ENCODE data around the gene SZRD1. TPM values are rescaled to one million over a fixed set of nuclear protein-coding genes. Genes with fewer than 3 reads are reported as not detected.
"Not testable (repeated sequence)": the region's sequence is repeated elsewhere in the genome, so short reads cannot be mapped to it uniquely, and the experiment has no call there.

SZRD1 gene
- total and polyA plus RNA-seq, 4 donors = 14.2 to 44.3 (median 25.0) TPM

DNA sequence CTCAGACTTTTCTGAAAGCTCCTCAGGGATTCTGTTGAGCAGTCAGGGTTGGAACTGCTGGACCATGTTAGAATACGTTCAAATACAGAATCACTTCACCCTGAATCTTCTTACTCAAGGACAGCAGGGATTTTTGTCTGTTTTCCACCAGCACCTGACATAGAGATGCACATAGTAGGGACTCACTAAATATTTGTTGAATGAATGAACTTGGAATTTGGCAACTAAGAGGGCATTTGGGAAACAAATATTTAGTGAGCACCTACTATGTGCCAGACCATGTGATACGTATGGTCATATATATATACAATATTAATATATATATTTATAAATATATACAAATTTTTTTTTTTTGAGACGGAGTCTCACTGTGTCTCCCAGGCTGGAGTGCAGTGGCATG lies 10.2 kb upstream of the SZRD1 start:
- Histone ChIP-seq H3K4me3 (ENCODE audit: low read depth in 1 of 3, low read length in 3 of 3) (no peak overlapping the region), H3K27ac (ENCODE audit: low read depth in 1 of 2, low read length in 2 of 2) (no peak overlapping the region), H3K9ac (ENCODE audit: low read depth in 1 of 2, low read length in 2 of 2) (no peak overlapping the region), H3K36me3 (ENCODE audit: control insufficient read depth in 4 of 4, insufficient read depth in 3 of 4, low read depth in 1 of 4, low read length in 3 of 4) (no peaks in the 10 kb centered on the region), H3K9me3 (ENCODE audit: control insufficient read depth in 4 of 4, low read length in 3 of 4) (no peaks in the 10 kb centered on the region), H3K27me3 (ENCODE audit: control insufficient read depth in 4 of 4, insufficient read depth in 4 of 4, low read length in 3 of 4) (no peaks in the 10 kb centered on the region), H3K4me1 (ENCODE audit: control insufficient read depth in 4 of 4, insufficient read depth in 4 of 4, low read length in 3 of 4) (peaks cover 0 to 5% (median 2%) of the 10 kb centered on the region in 4 donors)
- TF ChIP-seq, protein P1, sequence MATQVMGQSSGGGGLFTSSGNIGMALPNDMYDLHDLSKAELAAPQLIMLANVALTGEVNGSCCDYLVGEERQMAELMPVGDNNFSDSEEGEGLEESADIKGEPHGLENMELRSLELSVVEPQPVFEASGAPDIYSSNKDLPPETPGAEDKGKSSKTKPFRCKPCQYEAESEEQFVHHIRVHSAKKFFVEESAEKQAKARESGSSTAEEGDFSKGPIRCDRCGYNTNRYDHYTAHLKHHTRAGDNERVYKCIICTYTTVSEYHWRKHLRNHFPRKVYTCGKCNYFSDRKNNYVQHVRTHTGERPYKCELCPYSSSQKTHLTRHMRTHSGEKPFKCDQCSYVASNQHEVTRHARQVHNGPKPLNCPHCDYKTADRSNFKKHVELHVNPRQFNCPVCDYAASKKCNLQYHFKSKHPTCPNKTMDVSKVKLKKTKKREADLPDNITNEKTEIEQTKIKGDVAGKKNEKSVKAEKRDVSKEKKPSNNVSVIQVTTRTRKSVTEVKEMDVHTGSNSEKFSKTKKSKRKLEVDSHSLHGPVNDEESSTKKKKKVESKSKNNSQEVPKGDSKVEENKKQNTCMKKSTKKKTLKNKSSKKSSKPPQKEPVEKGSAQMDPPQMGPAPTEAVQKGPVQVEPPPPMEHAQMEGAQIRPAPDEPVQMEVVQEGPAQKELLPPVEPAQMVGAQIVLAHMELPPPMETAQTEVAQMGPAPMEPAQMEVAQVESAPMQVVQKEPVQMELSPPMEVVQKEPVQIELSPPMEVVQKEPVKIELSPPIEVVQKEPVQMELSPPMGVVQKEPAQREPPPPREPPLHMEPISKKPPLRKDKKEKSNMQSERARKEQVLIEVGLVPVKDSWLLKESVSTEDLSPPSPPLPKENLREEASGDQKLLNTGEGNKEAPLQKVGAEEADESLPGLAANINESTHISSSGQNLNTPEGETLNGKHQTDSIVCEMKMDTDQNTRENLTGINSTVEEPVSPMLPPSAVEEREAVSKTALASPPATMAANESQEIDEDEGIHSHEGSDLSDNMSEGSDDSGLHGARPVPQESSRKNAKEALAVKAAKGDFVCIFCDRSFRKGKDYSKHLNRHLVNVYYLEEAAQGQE (IDR thresholded peaks at IDR 0.05) = no peak
- TF ChIP-seq HNF4A (conservative IDR thresholded peaks at IDR 0.05) (no peak), HNF4G (IDR thresholded peaks at IDR 0.05) (no peak), GABPA (IDR thresholded peaks at IDR 0.05 in 1 of 2, conservative IDR thresholded peaks at IDR 0.05 in 1 of 2) (no peak), SP1 (IDR thresholded peaks at IDR 0.05) (no peak), FOXA2 (IDR thresholded peaks at IDR 0.05) (no peak), EGR1 (IDR thresholded peaks at IDR 0.05; ENCODE audit: low read depth in 2 of 2) (no peak), NR2F2 (IDR thresholded peaks at IDR 0.05) (no peak), TAF1 (conservative IDR thresholded peaks at IDR 0.05) (no peak), RAD21 (IDR thresholded peaks at IDR 0.05) (no peak), JUND (IDR thresholded peaks at IDR 0.05) (no peak), RXRA (IDR thresholded peaks at IDR 0.05) (no peak)
- TF ChIP-seq, protein P2, sequence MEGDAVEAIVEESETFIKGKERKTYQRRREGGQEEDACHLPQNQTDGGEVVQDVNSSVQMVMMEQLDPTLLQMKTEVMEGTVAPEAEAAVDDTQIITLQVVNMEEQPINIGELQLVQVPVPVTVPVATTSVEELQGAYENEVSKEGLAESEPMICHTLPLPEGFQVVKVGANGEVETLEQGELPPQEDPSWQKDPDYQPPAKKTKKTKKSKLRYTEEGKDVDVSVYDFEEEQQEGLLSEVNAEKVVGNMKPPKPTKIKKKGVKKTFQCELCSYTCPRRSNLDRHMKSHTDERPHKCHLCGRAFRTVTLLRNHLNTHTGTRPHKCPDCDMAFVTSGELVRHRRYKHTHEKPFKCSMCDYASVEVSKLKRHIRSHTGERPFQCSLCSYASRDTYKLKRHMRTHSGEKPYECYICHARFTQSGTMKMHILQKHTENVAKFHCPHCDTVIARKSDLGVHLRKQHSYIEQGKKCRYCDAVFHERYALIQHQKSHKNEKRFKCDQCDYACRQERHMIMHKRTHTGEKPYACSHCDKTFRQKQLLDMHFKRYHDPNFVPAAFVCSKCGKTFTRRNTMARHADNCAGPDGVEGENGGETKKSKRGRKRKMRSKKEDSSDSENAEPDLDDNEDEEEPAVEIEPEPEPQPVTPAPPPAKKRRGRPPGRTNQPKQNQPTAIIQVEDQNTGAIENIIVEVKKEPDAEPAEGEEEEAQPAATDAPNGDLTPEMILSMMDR (IDR thresholded peaks at IDR 0.05; ENCODE audit: low read depth, low read length, missing input control) = no peak
- TF ChIP-seq, protein P3, sequence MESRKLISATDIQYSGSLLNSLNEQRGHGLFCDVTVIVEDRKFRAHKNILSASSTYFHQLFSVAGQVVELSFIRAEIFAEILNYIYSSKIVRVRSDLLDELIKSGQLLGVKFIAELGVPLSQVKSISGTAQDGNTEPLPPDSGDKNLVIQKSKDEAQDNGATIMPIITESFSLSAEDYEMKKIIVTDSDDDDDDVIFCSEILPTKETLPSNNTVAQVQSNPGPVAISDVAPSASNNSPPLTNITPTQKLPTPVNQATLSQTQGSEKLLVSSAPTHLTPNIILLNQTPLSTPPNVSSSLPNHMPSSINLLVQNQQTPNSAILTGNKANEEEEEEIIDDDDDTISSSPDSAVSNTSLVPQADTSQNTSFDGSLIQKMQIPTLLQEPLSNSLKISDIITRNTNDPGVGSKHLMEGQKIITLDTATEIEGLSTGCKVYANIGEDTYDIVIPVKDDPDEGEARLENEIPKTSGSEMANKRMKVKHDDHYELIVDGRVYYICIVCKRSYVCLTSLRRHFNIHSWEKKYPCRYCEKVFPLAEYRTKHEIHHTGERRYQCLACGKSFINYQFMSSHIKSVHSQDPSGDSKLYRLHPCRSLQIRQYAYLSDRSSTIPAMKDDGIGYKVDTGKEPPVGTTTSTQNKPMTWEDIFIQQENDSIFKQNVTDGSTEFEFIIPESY (IDR thresholded peaks at IDR 0.05) = no peak
- TF ChIP-seq, protein P4, sequence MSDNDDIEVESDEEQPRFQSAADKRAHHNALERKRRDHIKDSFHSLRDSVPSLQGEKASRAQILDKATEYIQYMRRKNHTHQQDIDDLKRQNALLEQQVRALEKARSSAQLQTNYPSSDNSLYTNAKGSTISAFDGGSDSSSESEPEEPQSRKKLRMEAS (IDR thresholded peaks at IDR 0.05) = no peak
- WGBS = 89% methylated on average over 3 of the region's 3 CpGs
- no peak for DNase-seq (ENCODE audit: low spot score)

DNA sequence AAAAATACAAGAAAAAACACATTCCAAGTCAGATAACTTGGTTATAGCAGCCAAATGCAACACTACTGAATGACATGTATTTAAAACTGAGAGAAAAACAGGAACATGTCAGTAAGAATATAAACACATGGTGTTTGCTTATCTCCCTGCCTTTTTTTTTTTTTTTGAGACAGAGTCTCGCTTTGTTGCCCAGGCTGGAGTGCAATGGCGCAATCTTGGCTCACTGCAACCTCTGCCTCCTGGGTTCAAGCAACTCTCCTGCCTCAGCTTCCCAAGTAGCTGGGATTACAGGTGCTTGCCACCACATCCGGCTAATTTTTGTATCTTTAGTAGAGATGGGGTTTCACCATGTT lies 1.9 kb upstream of the SZRD1 start:
- not testable (repeated sequence) for H3K9ac ChIP-seq (ENCODE audit: low read depth in 1 of 2, low read length in 2 of 2); H3K27me3 ChIP-seq (ENCODE audit: control insufficient read depth in 4 of 4, insufficient read depth in 4 of 4, low read length in 3 of 4); DNase-seq (ENCODE audit: low spot score); H3K9me3 ChIP-seq (ENCODE audit: control insufficient read depth in 4 of 4, low read length in 3 of 4); H3K4me3 ChIP-seq (ENCODE audit: low read depth in 1 of 3, low read length in 3 of 3); H3K36me3 ChIP-seq (ENCODE audit: control insufficient read depth in 4 of 4, insufficient read depth in 3 of 4, low read depth in 1 of 4, low read length in 3 of 4); H3K27ac ChIP-seq (ENCODE audit: low read depth in 1 of 2, low read length in 2 of 2)
- 56% methylated on average over 3 of the region's 3 CpGs for WGBS
- H3K4me1 ChIP-seq (ENCODE audit: control insufficient read depth in 4 of 4, insufficient read depth in 4 of 4, low read length in 3 of 4) = peaks cover 5 to 19% (median 12%) of the 10 kb centered on the region in 4 donors

Measured in liver (tissue), 9 donors.